Mesothelial cell of epicardium (in vitro differentiated cells): ENCODE data around the gene BIVM. TPM values are rescaled to one million over a fixed set of nuclear protein-coding genes. Genes with fewer than 3 reads are reported as not detected.
A peak's percentile ranks its signal among the peaks of the same experiment; 100 is the strongest.

Experiments
- DNase-seq, 2 experiments: peaks; one replicate each; pipeline ENCODE4 v3.0.0; 2021; ENCODE audit warnings: low spot score in 2 of 2; ENCODE audit not compliant: unreplicated experiment in 2 of 2
- H3K27ac Mint-ChIP-seq: 2 replicates; pipeline ENCODE4 v1.8.0; 2021; ENCODE audit warnings: mixed read lengths
- H3K27me3 Mint-ChIP-seq: 2 replicates; pipeline ENCODE4 v1.8.0; 2021; ENCODE audit warnings: low read depth, mixed read lengths
- H3K36me3 Mint-ChIP-seq: 2 replicates; pipeline ENCODE4 v1.8.0; 2021; ENCODE audit warnings: mixed read lengths
- H3K4me1 Mint-ChIP-seq: 2 replicates; pipeline ENCODE4 v1.8.0; 2021; ENCODE audit warnings: mixed read lengths
- H3K4me3 Mint-ChIP-seq: 2 replicates; pipeline ENCODE4 v1.8.0; 2021; ENCODE audit warnings: mild to moderate bottlenecking, moderate library complexity, mixed read lengths
- H3K9me3 Mint-ChIP-seq: 2 replicates; pipeline ENCODE4 v1.8.0; 2021; ENCODE audit warnings: mixed read lengths
- CTCF ChIP-seq: fragments of 200-600 bp; sonication (generic); IDR thresholded peaks from one replicate; pipeline ENCODE4 v1.5.0; 2021; ENCODE audit warnings: antibody characterized with exemption; ENCODE audit not compliant: unreplicated experiment
- total RNA-seq: library from RNA; stranded (reverse); gene quantifications from 3 replicates; pipeline ENCODE4 v1.2.1, GENCODE V29; 2021

BIVM gene
- total RNA-seq, 1 donor from 2014 or later = 36.7 TPM

- peak overlapping the region; percentile 21 for H3K27ac Mint-ChIP-seq
- TF ChIP-seq CTCF = no peak
Observed at GRCh38 chr13:102869948-102870676, 71.2 kb downstream of the BIVM start.

GRCh38 chr13:102870677-102871415 lies 71.9 kb downstream of the BIVM start:
- Mint-ChIP-seq H3K4me1 (peaks cover 14% of the 10 kb centered on the region), H3K36me3 (peaks cover 39% of the 10 kb centered on the region), H3K27ac (peak overlapping the region; percentile 21)

More at GRCh38 chr13:102869948-102870676, 71.2 kb downstream of the BIVM start:
- Mint-ChIP-seq H3K4me1 (peaks cover 14% of the 10 kb centered on the region), H3K27me3 (no peaks in the 10 kb centered on the region), H3K9me3 (no peaks in the 10 kb centered on the region), H3K4me3 (no peak overlapping the region), H3K36me3 (peaks cover 40% of the 10 kb centered on the region)
- DNase-seq = no peak

GRCh38 chr13:102872131-102872530 lies 73.2 kb downstream of the BIVM start:
- no peaks in the 10 kb centered on the region for H3K27me3 Mint-ChIP-seq
- peaks cover 43% of the 10 kb centered on the region for H3K36me3 Mint-ChIP-seq
- peaks cover 14% of the 10 kb centered on the region for H3K4me1 Mint-ChIP-seq
- H3K27ac Mint-ChIP-seq = no peak overlapping the region
- H3K4me3 Mint-ChIP-seq = no peak overlapping the region
- no peak for DNase-seq
- TF ChIP-seq CTCF = no peak
- no peaks in the 10 kb centered on the region for H3K9me3 Mint-ChIP-seq

More at GRCh38 chr13:102870677-102871415, 71.9 kb downstream of the BIVM start:
- H3K27me3 Mint-ChIP-seq = no peaks in the 10 kb centered on the region
- no peaks in the 10 kb centered on the region for H3K9me3 Mint-ChIP-seq
- peak; percentile 79 for TF ChIP-seq CTCF
- DNase-seq = peak; percentile 36 to 73
- no peak overlapping the region for H3K4me3 Mint-ChIP-seq

- Mint-ChIP-seq H3K9me3 (no peaks in the 10 kb centered on the region), H3K27ac (no peak overlapping the region), H3K36me3 (peaks cover 42% of the 10 kb centered on the region), H3K4me3 (no peak overlapping the region), H3K4me1 (peaks cover 14% of the 10 kb centered on the region), H3K27me3 (no peaks in the 10 kb centered on the region)
- no peak for DNase-seq
- no peak for TF ChIP-seq CTCF
Observed at GRCh38 chr13:102872531-102872930, 73.6 kb downstream of the BIVM start.

GRCh38 chr13:102873653-102874052 lies 74.7 kb downstream of the BIVM start:
- Mint-ChIP-seq H3K36me3 (peaks cover 40% of the 10 kb centered on the region), H3K9me3 (no peaks in the 10 kb centered on the region), H3K27ac (no peak overlapping the region), H3K4me1 (peaks cover 21% of the 10 kb centered on the region), H3K27me3 (no peaks in the 10 kb centered on the region), H3K4me3 (no peak overlapping the region)
- no peak for DNase-seq
- TF ChIP-seq CTCF = no peak
